Measurements from ENCODE around the gene RENBP. TPM values are rescaled to one million over a fixed set of nuclear protein-coding genes. Genes with fewer than 3 reads are reported as not detected.

Gene RENBP
- total RNA-seq, 1 donor from 2014 or later: 4.2 TPM

DNA sequence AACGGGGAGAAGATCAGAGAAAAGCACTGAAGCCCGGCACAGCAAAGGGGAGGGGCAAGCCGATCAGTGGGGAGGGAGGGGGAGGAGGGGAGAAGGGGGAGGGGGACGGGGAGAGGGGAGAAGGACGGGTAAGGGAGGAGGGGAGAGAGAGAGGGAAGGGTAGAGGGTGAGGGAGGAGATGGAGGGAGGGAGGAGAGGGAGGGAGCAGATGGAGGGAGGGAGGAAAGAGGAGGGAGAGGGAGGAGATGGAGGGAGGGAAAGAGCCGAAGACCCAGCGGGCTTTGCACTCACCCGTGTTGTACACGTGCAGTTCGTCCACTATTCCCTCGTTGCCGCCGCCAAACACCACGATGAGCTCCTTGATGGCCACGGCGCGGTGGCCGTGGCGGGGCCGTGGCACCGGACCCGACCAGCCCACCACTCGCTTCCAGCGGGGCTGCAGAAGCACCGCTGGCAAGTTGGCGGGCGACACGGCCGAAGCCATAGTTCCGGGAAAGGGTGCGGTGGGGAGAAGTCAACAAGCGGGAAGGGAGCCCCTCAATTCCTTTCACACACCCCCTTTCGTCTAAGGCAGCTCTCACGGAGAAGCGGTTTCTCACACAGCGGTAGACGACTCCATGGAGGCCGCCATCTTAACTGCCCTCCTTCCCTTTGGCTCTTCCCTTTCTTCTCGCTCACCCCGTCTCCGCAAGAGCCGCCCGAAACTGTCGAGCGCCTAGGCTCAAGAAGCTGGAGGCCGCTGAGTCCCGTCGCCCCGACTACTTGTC, 26.1 kb upstream of the RENBP start:
- Histone ChIP-seq H3K36me3 (no peaks in the 10 kb centered on the region), H3K4me3 (peak overlapping the region; percentile 75 to 94), H3K27me3 (no peaks in the 10 kb centered on the region), H3K27ac (peak overlapping the region; percentile 97), H3K9me3 (no peaks in the 10 kb centered on the region), H3K4me1 (peaks cover 66% of the 10 kb centered on the region)
- TF ChIP-seq POLR2AphosphoS5 (IDR thresholded peaks at IDR 0.05; ENCODE audit: insufficient read depth in 1 of 2, low read depth in 1 of 2) (no peak), POLR2A (IDR thresholded peaks at IDR 0.05) (no peak)
- TF ChIP-seq, protein P1, sequence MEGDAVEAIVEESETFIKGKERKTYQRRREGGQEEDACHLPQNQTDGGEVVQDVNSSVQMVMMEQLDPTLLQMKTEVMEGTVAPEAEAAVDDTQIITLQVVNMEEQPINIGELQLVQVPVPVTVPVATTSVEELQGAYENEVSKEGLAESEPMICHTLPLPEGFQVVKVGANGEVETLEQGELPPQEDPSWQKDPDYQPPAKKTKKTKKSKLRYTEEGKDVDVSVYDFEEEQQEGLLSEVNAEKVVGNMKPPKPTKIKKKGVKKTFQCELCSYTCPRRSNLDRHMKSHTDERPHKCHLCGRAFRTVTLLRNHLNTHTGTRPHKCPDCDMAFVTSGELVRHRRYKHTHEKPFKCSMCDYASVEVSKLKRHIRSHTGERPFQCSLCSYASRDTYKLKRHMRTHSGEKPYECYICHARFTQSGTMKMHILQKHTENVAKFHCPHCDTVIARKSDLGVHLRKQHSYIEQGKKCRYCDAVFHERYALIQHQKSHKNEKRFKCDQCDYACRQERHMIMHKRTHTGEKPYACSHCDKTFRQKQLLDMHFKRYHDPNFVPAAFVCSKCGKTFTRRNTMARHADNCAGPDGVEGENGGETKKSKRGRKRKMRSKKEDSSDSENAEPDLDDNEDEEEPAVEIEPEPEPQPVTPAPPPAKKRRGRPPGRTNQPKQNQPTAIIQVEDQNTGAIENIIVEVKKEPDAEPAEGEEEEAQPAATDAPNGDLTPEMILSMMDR (IDR thresholded peaks at IDR 0.05): no peak
- DNase-seq (ENCODE audit: extremely low spot score in 2 of 2): peak in 1 of 2 donors; percentile 93
- intact Hi-C loops (cut with DNase I): no loop called here

DNA sequence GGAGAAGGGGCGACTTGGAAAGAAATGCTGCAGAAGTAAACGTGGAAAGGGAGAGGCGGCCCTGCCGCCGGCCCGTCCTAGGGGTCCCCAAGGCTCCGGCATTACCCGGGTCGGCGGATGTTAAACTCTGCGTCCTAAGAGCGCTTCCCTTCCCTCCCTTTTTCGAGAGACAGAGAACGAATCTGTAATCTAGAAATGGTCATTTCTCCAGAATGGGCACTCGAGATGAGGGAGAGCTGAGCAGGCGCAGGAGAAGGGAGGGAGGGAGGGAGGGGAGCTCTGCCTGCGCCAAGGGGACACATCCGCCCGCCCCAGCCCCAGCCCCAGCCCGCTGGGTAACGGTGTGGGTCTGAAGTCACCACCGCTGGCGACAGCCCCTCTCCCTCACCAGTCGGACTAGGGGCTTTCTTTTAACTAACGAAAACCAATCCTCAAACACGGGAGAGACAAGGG, 25.5 kb upstream of the RENBP start:
- Histone ChIP-seq H3K27me3 (no peaks in the 10 kb centered on the region), H3K4me3 (peak overlapping the region; percentile 75 to 94), H3K9me3 (no peaks in the 10 kb centered on the region), H3K27ac (peak overlapping the region; percentile 97), H3K4me1 (peaks cover 69% of the 10 kb centered on the region), H3K36me3 (no peaks in the 10 kb centered on the region)
- intact Hi-C loops (cut with DNase I): no loop called here
- TF ChIP-seq, protein P1 (IDR thresholded peaks at IDR 0.05): no peak
- TF ChIP-seq POLR2A (IDR thresholded peaks at IDR 0.05): no peak
- TF ChIP-seq POLR2AphosphoS5 (IDR thresholded peaks at IDR 0.05; ENCODE audit: insufficient read depth in 1 of 2, low read depth in 1 of 2): no peak
- no peak for DNase-seq (ENCODE audit: extremely low spot score in 2 of 2)

DNA sequence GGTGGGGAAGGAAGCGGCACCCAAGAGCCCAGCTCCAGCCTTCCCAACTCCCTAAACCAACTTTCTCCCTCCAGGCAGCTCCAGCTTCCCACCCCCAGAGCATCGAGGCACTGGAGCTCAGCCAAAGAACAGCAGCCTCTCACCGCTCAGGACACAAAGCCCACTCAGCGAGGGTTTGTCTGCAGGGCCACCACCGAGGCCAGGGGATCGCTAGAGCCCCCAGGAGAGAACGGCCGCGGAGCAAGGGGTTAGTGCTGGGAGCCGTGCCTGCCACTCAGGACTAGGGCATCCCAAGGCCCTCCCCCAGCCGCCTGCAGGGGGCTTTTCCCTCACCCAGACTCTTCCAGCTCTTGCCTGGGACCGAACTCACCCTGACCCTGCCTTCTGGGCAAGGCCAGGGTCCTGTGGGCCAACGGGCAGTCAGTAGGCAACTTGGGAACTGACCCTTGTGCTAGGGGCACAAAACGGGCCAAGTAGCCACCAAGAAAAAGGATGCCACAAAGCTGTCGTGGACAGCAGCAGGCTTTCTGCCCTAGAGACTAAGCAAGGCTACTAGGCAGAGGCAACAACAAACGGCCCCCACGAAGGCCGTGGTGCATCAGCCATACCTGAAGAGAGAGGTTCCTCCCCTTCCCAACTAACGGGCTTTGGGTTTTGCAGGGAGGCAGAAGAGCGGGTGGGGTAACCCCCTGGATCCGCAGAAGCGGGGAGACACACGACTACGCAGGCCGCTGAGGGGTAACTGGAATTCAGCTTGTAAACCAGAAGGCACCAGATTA, 24.9 kb upstream of the RENBP start:
- Histone ChIP-seq H3K4me3 (peak overlapping the region; percentile 75 to 94), H3K27ac (peak overlapping the region; percentile 97), H3K27me3 (no peaks in the 10 kb centered on the region), H3K36me3 (no peaks in the 10 kb centered on the region), H3K9me3 (no peaks in the 10 kb centered on the region), H3K4me1 (peaks cover 64% of the 10 kb centered on the region)
- no peak for DNase-seq (ENCODE audit: extremely low spot score in 2 of 2)
- TF ChIP-seq, protein P1 (IDR thresholded peaks at IDR 0.05): no peak
- TF ChIP-seq POLR2AphosphoS5 (IDR thresholded peaks at IDR 0.05; ENCODE audit: insufficient read depth in 1 of 2, low read depth in 1 of 2) (no peak), POLR2A (IDR thresholded peaks at IDR 0.05) (no peak)
- intact Hi-C loops (cut with DNase I): no loop called here

DNA sequence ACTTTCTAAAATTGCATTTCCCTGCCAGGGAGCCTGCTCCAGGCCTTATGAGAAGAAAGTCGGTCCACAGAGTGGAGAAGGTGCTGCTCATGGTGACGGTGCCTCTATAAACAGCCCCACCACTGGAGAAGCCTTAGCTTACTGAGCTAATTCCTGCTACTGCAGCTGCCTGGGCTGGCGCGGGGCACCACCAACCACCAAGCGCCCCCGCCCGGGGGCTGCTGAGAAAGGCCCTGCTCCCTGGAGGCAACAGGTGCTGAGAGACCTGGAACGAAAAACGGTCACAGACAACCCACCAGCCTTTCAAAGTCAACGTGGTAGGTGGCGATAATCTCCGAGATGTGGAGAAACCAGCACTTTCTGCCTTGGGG, 24.3 kb upstream of the RENBP start:
- peaks cover 58% of the 10 kb centered on the region for H3K4me1 ChIP-seq

More for the DNA sequence above, 24.3 kb upstream of the RENBP start:
- Histone ChIP-seq H3K27ac (peak overlapping the region; percentile 97), H3K27me3 (no peaks in the 10 kb centered on the region), H3K4me3 (peak overlapping the region; percentile 75 to 94), H3K9me3 (no peaks in the 10 kb centered on the region), H3K36me3 (peaks cover 0 to 6% of the 10 kb centered on the region in 2 donors)
- intact Hi-C loops (cut with DNase I): no loop called here
- DNase-seq (ENCODE audit: extremely low spot score in 2 of 2): no peak
- TF ChIP-seq, protein P1 (IDR thresholded peaks at IDR 0.05): no peak
- TF ChIP-seq POLR2AphosphoS5 (IDR thresholded peaks at IDR 0.05; ENCODE audit: insufficient read depth in 1 of 2, low read depth in 1 of 2): no peak
- no peak for TF ChIP-seq POLR2A (IDR thresholded peaks at IDR 0.05)
